Smooth muscle cell (in vitro differentiated cells): Measurements from ENCODE around the gene PSIP1. TPM values are rescaled to one million over a fixed set of nuclear protein-coding genes. Genes with fewer than 3 reads are reported as not detected.

ENCODE experiments used
- DNase-seq: peaks from one replicate; lab custom pipeline; 2025; ENCODE audit not compliant: unreplicated experiment; lab: John Stamatoyannopoulos, UW
- H2AFZ ChIP-seq: fragments of 200-600 bp; sonication (generic); 2 replicates; pipeline ENCODE4 v1.6.0; 2016; ENCODE audit warnings: antibody characterized with exemption, low read depth, mild to moderate bottlenecking
- H3F3A ChIP-seq: fragments of 200-600 bp; sonication (generic); 2 replicates; pipeline ENCODE4 v1.6.0; 2017; ENCODE audit warnings: antibody characterized with exemption, low read depth
- H3K27ac ChIP-seq: fragments of 200-600 bp; sonication (generic); 2 replicates; pipeline ENCODE4 v1.5.1; 2016; ENCODE audit warnings: low read depth, mild to moderate bottlenecking
- H3K27me3 ChIP-seq: fragments of 200-600 bp; sonication (generic); 2 replicates; pipeline ENCODE4 v1.6.1; 2016; ENCODE audit warnings: low read depth, mild to moderate bottlenecking
- H3K36me3 ChIP-seq: fragments of 200-600 bp; sonication (generic); 2 replicates; pipeline ENCODE4 v1.5.1; 2016; ENCODE audit warnings: low read depth
- H3K4me1 ChIP-seq: fragments of 200-600 bp; sonication (generic); 2 replicates; pipeline ENCODE4 v1.5.1; 2016; ENCODE audit warnings: low read depth
- H3K4me2 ChIP-seq: fragments of 200-600 bp; sonication (generic); 2 replicates; pipeline ENCODE4 v1.6.0; 2016; ENCODE audit warnings: mild to moderate bottlenecking
- H3K4me3 ChIP-seq: fragments of 200-600 bp; sonication (generic); 2 replicates; pipeline ENCODE4 v1.5.1; 2016; ENCODE audit warnings: mild to moderate bottlenecking
- H3K79me2 ChIP-seq: fragments of 200-600 bp; sonication (generic); 2 replicates; pipeline ENCODE4 v1.6.0; 2016; ENCODE audit warnings: low read depth, mild to moderate bottlenecking
- H3K9ac ChIP-seq: fragments of 200-600 bp; sonication (generic); 2 replicates; pipeline ENCODE4 v1.6.0; 2016; ENCODE audit warnings: low read depth
- H3K9me3 ChIP-seq: fragments of 200-600 bp; sonication (generic); replicated peaks from 2 replicates; pipeline ENCODE4 v1.5.1; 2016; ENCODE audit warnings: low read depth
- H4K20me1 ChIP-seq: fragments of 200-600 bp; sonication (generic); 2 replicates; pipeline ENCODE4 v1.6.0; 2016; ENCODE audit warnings: low read depth
- CTCF ChIP-seq: fragments of 200-600 bp; sonication (generic); IDR thresholded peaks from 2 replicates; pipeline ENCODE4 v1.5.1; 2017; ENCODE audit warnings: borderline replicate concordance, mild to moderate bottlenecking, antibody characterized with exemption; ENCODE audit not compliant: insufficient read depth, poor library complexity, severe bottlenecking
- WGBS: methylation state at CpG from one replicate; pipeline ENCODE4 v1.1.7; 2016; ENCODE audit warnings: low lambda C conversion rate; 5-methylcytosine and 5-hydroxymethylcytosine counted together
- polyA plus RNA-seq: library from polyadenylated mRNA; unstranded; fragments of >200 nt; fragmentation: Nextera tagmentation; extraction: Ambion mirVana; gene quantifications from 2 replicates; pipeline ENCODE4 v1.2.1, GENCODE V29; 2016
- total RNA-seq: library from RNA; depleted of rRNA; stranded (reverse); fragments of >200 nt; gene quantifications from 2 replicates; pipeline ENCODE4 v1.2.3, GENCODE V29; 2014

Gene PSIP1
- total and polyA plus RNA-seq, 2 experiments from 2014 or later: 25.1 to 31.9 TPM

DNA sequence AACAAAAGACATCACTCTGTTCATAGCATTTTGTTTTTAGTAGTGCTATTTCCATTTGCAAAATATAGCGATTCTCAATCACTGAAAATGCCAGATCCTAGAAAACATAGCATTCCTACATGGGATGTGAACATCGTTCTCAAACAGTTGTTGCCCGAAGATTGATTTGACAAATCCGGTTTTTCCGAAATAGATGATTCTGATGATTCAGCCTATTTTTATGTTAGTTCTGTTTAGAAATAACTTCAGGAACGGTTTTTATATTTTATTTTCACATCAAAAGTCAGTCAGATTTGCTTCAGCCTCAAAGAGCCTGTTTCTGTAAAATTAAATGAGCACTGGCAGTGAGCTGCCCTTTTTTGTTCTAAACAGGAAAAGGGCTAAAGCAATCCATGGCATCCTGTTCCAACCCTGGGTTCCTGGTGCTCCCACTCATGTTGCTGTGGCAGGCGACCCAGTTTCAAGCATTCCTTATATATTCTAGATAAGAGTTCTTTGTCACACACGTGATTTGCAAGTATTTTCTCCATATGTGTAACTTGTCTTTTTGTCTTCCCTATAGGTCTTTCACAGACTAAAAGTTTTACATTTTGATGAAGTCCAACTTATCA lies 14.2 kb upstream of the PSIP1 start:
- Histone ChIP-seq H3K9me3 (no peaks in the 10 kb centered on the region), H4K20me1 (no peaks in the 10 kb centered on the region), H3K27me3 (no peaks in the 10 kb centered on the region), H3K36me3 (no peaks in the 10 kb centered on the region), H3K9ac (no peak overlapping the region), H3K4me1 (no peaks in the 10 kb centered on the region), H3K79me2 (no peaks in the 10 kb centered on the region), H3K27ac (no peak overlapping the region), H3K4me3 (no peak overlapping the region), H2AFZ (peak overlapping the region; percentile 10), H3K4me2 (no peak overlapping the region), H3F3A (no peaks in the 10 kb centered on the region)
- TF ChIP-seq CTCF: no peak
- DNase-seq: no peak
- WGBS: 79% methylated on average over 8 of the region's 8 CpGs

DNA sequence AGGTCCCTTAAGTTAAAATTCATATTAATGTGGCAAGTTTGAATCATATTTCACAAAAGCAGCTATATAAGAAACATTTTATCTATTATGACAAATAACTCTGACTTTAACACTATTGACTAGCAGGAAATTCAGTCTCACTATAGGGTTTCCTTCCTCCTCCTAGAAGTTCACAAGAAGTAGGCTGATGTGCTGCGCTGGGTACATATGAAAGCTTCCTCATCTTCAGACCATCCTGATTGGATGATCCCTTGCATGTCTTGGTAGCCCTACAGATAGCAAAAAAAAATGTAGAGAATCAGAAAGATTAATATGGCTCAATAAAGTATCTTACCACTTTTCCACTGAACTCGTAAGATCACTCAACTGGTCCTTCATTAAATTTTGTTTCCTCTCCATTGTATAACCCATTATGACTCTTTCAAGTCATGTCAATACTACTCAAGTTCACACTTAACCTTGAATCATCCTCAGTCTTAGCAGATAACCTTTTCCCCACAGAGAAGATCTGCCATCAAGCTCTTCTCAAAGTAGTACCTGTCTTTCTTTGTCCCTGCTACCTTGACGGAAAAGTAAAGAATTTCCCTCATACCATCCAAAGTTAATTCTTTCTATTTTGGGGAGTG lies 11.5 kb upstream of the PSIP1 start:
- 94% methylated on average over 3 of the region's 3 CpGs for WGBS
- DNase-seq: no peak
- H3K9ac ChIP-seq: no peak overlapping the region
- H3K4me1 ChIP-seq: no peaks in the 10 kb centered on the region
- H3K4me2 ChIP-seq: no peak overlapping the region
- no peak overlapping the region for H3K27ac ChIP-seq
- H2AFZ ChIP-seq: no peak overlapping the region
- H3F3A ChIP-seq: no peaks in the 10 kb centered on the region
- H3K9me3 ChIP-seq: no peaks in the 10 kb centered on the region
- no peaks in the 10 kb centered on the region for H3K79me2 ChIP-seq
- no peak for TF ChIP-seq CTCF
- no peaks in the 10 kb centered on the region for H4K20me1 ChIP-seq
- no peaks in the 10 kb centered on the region for H3K36me3 ChIP-seq
- H3K4me3 ChIP-seq: no peak overlapping the region
- H3K27me3 ChIP-seq: no peaks in the 10 kb centered on the region

DNA sequence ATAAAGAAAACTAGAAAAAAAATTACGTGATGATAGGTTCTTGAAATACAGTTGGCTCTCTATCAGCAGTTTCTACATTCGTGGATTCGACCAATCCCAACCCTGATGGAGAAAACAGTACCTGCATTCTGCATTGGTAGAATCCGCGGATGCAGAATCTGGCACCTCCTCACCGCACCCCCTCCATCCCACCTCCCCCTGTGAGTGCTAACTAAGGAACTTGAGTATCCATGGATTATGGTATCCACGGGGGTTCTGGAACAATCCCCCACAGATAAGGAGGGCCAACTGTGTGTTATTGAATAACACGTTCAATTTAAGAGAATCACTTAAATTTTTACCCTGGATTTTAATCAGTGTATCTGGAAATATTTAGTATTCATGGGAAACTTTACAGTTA lies 10.5 kb upstream of the PSIP1 start:
- Histone ChIP-seq H3K9ac (no peak overlapping the region), H3K4me3 (no peak overlapping the region), H3K9me3 (no peaks in the 10 kb centered on the region), H3K36me3 (no peaks in the 10 kb centered on the region), H3K4me1 (no peaks in the 10 kb centered on the region), H3K27me3 (no peaks in the 10 kb centered on the region), H3F3A (no peaks in the 10 kb centered on the region), H2AFZ (no peak overlapping the region), H4K20me1 (no peaks in the 10 kb centered on the region), H3K27ac (no peak overlapping the region), H3K4me2 (no peak overlapping the region), H3K79me2 (no peaks in the 10 kb centered on the region)
- WGBS: 79% methylated on average over 8 of the region's 8 CpGs
- no peak for DNase-seq
- TF ChIP-seq CTCF: no peak

DNA sequence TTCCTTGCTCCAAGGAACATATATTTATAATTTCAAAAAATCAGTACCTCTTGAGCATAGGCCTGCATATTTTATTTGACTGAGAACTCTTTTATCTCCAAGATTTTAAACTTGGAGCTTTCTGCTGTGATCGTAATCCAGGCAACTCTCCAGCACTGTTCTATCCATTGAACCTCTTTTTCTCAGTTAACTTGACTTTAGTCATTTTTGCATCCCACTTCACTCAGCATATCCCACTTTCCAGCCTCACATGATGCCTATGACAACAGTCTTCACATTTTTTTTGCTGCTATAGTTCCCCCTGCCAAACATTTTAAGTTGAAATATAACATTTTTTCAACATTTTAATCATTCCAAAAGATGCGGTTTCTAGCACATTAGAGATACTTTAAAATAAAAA lies 9.1 kb upstream of the PSIP1 start:
- Histone ChIP-seq H3K79me2 (no peaks in the 10 kb centered on the region), H3K4me1 (no peaks in the 10 kb centered on the region), H2AFZ (no peak overlapping the region), H3K27me3 (no peaks in the 10 kb centered on the region), H3K36me3 (no peaks in the 10 kb centered on the region), H3K27ac (no peak overlapping the region), H3K4me3 (no peak overlapping the region), H4K20me1 (no peaks in the 10 kb centered on the region), H3K4me2 (no peak overlapping the region), H3K9ac (no peak overlapping the region), H3K9me3 (no peaks in the 10 kb centered on the region), H3F3A (no peaks in the 10 kb centered on the region)
- WGBS: 99% methylated on average over 2 of the region's 2 CpGs
- no peak for TF ChIP-seq CTCF
- no peak for DNase-seq
